GM18867 (cell line): ENCODE data around the gene TBC1D26.
A peak's percentile ranks its signal among the peaks of the same experiment; 100 is the strongest.
"Not testable (repeated sequence)": the region's sequence is repeated elsewhere in the genome, so short reads cannot be mapped to it uniquely, and the experiment has no call there.

Experiments used
- ATAC-seq: cut with Tn5 transposase; IDR thresholded peaks from one replicate; pipeline ENCODE4 v1.9.1; 2021; ENCODE audit warnings: mild to moderate bottlenecking, moderate library complexity; ENCODE audit not compliant: unreplicated experiment

TBC1D26 gene

GRCh38 chr17:15731900-15732299, at the start of gene TBC1D26:
Gene TBC1D26, plus strand, starts transcription at chr17:15732283. Its CDS starts 3,066 bp downstream, at chr17:15735349.
- ATAC-seq = not testable (repeated sequence)

- not testable (repeated sequence) for ATAC-seq
Measured at GRCh38 chr17:15683135-15683534, 48.9 kb upstream of the TBC1D26 start.

GRCh38 chr17:15683824-15684478, 48.1 kb upstream of the TBC1D26 start, which contains the start of gene TRIM16:
Gene TRIM16, minus strand, starts transcription at chr17:15684311. Its CDS starts 32,702 bp downstream, at chr17:15651609.
- peak; percentile 93 for ATAC-seq

- ATAC-seq = not testable (repeated sequence)
Measured at GRCh38 chr17:15687494-15687893, 44.6 kb upstream of the TBC1D26 start.

- peak; percentile 8 for ATAC-seq
Measured at GRCh38 chr17:15698967-15699366, 33.1 kb upstream of the TBC1D26 start.

GRCh38 chr17:15699413-15699924, 32.6 kb upstream of the TBC1D26 start, which contains the start of gene ZNF286A:
Gene ZNF286A, plus strand, starts transcription at chr17:15699752. Its CDS starts 578 bp downstream, at chr17:15700330.
- peak; percentile 96 for ATAC-seq

GRCh38 chr17:15699937-15700336, 32.1 kb upstream of the TBC1D26 start:
- ATAC-seq = not testable (repeated sequence)

GRCh38 chr17:15704239-15704638, 27.8 kb upstream of the TBC1D26 start:
- ATAC-seq = not testable (repeated sequence)

- ATAC-seq = not testable (repeated sequence)
Measured at GRCh38 chr17:15704813-15705212, 27.3 kb upstream of the TBC1D26 start.

- ATAC-seq = not testable (repeated sequence)
Measured at GRCh38 chr17:15708879-15709278, 23.2 kb upstream of the TBC1D26 start.

- not testable (repeated sequence) for ATAC-seq
Measured at GRCh38 chr17:15716601-15717563, 15.2 kb upstream of the TBC1D26 start.

GRCh38 chr17:15730535-15730934, 1.5 kb upstream of the TBC1D26 start:
- not testable (repeated sequence) for ATAC-seq

- not testable (repeated sequence) for ATAC-seq
Measured at GRCh38 chr17:15733174-15733789, 1.2 kb downstream of the TBC1D26 start.

- ATAC-seq = not testable (repeated sequence)
Measured at GRCh38 chr17:15736578-15736977, 4.5 kb downstream of the TBC1D26 start.

- no peak for ATAC-seq
Measured at GRCh38 chr17:15738066-15738465, 6.0 kb downstream of the TBC1D26 start.

GRCh38 chr17:15739259-15739658, 7.2 kb downstream of the TBC1D26 start:
- ATAC-seq = not testable (repeated sequence)

- not testable (repeated sequence) for ATAC-seq
Measured at GRCh38 chr17:15740041-15740440, 8.0 kb downstream of the TBC1D26 start.

- no peak for ATAC-seq
Measured at GRCh38 chr17:15740570-15741120, 8.6 kb downstream of the TBC1D26 start.

- no peak for ATAC-seq
Measured at GRCh38 chr17:15741624-15742023, 9.5 kb downstream of the TBC1D26 start.

- ATAC-seq = no peak
Measured at GRCh38 chr17:15742051-15742795, 10.1 kb downstream of the TBC1D26 start.
